GM12874 (cell line): ENCODE data around the gene NOSIP.

Experiments
- TF ChIP-seq, protein P1 (sequence below): IDR thresholded peaks from 2 replicates; pipeline ENCODE4 v1.5.1; 2011; ENCODE audit warnings: low read depth, mild to moderate bottlenecking, control low read depth, low read length, moderate library complexity; ENCODE audit not compliant: insufficient read depth

Gene NOSIP

DNA sequence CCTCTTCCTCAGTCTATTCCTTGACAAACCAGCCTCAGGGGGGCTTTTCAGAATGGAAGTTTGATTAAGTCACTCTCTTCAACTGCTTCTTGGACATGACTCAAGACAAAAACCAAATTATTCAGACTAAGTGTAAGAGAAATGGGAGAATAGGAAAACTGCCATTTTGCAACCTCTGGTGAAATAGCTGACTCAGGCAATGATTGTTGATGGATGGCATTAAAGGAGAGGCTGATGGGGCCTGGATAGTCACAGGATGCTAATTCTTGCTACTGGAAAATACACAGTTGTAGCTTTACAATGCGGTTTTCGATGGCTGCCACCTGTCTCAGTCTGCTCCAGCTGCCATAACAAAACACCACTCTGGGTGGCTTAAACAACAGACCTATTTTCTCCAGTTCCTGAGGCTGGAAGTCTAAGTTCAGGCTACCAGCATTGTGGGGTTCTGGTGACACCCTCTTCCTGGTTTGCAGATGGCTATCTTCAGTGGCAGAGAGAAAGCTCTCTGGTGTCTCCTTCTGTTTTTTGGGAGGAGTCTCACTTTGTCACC, 6.1 kb downstream of the NOSIP start:
- TF ChIP-seq, protein P1, sequence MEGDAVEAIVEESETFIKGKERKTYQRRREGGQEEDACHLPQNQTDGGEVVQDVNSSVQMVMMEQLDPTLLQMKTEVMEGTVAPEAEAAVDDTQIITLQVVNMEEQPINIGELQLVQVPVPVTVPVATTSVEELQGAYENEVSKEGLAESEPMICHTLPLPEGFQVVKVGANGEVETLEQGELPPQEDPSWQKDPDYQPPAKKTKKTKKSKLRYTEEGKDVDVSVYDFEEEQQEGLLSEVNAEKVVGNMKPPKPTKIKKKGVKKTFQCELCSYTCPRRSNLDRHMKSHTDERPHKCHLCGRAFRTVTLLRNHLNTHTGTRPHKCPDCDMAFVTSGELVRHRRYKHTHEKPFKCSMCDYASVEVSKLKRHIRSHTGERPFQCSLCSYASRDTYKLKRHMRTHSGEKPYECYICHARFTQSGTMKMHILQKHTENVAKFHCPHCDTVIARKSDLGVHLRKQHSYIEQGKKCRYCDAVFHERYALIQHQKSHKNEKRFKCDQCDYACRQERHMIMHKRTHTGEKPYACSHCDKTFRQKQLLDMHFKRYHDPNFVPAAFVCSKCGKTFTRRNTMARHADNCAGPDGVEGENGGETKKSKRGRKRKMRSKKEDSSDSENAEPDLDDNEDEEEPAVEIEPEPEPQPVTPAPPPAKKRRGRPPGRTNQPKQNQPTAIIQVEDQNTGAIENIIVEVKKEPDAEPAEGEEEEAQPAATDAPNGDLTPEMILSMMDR, result no peak

DNA sequence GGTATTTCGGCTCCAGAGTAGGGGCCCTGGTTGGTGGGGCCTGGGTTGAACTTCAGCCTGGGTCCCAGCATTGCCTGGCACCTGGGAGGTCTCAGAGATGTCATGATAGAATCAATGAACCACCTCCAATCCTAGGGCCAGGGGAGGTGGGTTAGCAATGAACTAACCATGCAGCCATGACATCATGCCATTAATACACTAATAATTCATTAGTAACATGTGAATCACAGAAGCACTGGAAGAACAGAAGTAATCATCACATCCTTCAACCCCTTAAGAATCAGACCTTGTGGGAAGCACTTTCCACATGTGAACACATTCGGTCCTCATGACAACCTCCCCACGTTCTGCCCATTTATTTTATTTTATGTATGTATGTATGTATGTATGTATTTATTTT, 6.9 kb downstream of the NOSIP start:
- TF ChIP-seq, protein P1, result no peak

DNA sequence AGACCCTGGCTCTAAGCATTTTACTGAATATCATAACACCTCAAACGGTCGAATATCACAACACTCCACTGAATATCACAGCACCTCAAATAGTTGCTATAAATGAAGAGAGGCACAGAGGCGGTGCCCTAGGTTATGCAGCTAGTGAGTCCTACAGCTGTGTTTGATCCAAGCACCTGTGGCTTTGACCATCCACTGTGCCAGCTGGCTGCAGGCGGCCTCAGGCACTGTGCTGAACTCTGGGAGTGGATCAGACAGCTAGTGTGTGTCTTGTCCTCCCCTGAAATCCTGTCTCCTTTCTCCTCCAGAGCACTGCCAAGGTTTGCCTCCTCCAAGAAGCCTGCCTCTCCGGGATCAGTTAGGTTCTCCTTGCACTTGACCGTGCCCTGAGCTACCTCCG, 7.3 kb downstream of the NOSIP start:
- TF ChIP-seq, protein P1, result no peak

DNA sequence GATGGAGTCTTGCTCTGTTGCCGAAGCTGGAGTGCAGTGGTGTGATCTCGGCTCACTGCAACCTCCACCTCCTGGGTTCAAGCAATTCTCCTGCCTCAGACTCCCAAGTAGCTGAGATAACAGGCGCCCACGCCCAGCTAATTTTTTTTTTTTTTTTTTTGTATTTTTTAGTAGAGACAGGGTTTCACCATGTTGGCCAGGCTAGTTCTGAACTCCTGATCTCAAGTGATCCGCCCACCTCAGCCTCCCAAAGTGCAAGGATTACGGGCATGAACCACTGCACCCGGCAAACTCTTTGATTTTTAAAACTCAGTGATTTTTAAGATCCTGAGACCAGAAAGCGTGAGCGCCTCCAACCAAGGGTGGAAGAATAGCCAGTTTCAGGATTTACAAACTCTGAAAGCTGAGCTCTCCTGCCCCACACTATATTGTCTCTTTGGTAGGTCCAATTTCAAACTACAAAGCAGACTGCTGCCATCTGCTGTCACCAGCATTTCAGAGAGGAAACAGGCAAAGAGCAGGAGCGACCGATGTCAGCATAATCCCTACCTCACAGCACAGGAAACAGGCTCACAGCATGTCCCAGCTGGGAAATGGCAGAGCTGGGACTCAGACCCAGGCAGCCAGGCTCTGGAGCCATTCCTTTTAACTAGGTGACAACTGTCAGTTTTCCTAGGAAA, 9.2 kb downstream of the NOSIP start:
- TF ChIP-seq, protein P1, result no peak

DNA sequence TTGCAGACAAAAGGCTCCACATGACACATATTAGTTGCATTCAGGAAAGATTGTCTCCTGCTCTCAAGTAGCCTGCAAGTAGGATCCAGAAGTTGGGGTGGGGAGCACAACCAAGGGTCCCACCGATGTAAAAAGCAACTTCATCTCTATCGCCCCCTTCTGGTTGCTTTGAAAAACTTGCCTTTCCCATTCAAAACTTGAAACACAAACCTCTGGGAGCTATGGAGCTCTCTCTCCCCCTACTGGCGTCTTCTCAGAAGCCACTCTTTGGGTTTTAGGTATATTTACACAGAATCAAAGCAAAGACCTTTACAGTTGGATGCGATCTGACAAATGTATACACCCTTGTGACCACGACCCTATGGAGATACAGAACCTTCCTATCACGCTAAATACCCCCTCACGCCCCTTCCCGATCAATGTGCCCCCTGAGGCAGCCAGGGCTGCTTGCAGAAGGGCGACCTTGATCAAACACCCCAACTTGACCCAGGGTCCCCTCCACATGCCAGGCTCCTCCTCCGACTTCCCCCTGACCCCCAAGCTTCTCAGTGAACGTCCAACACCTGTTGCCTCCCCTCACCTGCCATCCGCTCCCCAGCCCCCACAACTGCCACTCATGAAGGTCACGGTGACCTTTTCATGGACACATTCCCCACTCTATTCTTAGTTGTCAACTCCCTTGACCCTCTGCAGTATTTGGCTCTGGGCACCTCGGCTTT, 10.1 kb downstream of the NOSIP start:
- TF ChIP-seq, protein P1, result peak; percentile 92

DNA sequence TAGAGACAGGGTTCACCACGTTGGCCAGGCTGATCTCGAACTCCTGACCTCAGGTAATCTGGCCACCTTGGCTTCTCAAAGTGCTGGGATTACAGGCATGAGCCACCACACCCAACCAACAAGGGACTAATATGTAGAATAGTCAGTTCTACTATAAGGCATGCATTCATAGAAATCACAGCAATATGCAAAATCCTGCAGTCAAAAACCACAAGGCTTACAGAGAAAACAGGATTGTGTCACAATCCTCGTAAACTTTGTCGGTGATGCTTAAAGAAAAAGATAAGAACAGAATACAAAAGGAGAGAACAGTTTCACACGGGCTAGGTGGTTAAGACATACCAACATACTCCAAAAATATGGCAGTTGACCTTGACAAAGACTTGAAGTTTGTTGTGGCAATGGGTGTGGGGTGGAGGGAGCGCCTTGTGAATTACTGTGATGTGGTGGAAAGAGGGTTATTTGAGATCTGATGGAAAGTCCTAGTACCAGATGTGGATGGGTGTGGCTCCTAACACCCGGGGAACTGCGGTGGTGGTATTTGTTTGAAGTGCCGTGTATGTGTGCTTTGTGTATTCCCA, 12.4 kb downstream of the NOSIP start:
- TF ChIP-seq, protein P1, result no peak

DNA sequence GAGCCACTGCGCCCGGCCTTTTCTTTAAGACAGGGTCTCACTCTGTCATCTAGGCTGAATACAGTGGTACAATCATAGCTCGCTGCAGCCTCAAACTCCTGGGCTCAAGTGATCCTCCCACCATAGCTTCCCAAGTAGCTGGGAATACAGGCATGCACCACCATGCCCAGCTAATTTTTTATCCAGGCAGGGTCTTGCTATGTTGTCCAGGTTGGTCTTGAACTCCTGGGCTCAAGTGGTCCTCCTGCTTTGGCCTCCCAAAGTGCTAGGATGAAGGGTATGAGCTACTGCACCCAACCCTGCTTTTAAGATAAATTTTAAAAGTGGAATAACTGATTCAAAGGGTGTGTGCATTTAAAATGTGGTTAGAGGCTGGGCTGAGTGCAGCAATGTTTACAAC, 14.1 kb downstream of the NOSIP start:
- TF ChIP-seq, protein P1, result no peak
